ENCODE data around the gene TWF2. TPM values are rescaled to one million over a fixed set of nuclear protein-coding genes. Genes with fewer than 3 reads are reported as not detected.

The TWF2 gene
- total and polyA plus RNA-seq, 2 of the 13 experiments (the other 11 are each of a cell fraction or from before 2014, with no cell fraction given): 45.5 to 108 TPM

DNA sequence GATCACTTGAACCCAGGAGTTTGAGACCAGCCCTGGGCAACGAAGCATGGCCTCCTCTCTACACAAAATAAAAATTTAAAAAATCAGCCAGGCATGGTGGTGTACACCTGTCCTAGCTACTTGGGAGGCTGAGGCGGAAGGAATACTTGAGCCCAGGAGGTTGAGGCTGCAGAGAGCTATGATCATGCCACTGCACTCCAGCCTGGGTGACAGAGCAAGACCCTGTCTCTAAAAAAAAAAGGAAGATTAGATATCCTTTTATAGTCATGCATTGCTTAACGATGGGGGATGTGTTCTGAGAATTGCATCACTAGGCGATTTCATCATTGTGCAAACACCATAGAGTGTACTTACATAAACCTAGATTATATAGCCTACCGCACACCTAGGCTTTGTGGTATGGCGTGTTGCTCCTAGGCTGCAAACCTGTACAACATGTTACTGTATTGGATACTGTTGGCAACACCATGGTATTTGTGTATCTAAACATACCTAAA, 28.4 kb downstream of the TWF2 start (continued):
- TF ChIP-seq ISX (CRISPR knock-in tag; conservative IDR thresholded peaks at IDR 0.05) (no peak), ZNF776 (CRISPR knock-in tag; IDR thresholded peaks at IDR 0.05) (no peak), HNRNPL (IDR thresholded peaks at IDR 0.05; ENCODE audit: low read depth, low read length) (no peak), GPN1 (CRISPR knock-in tag; IDR thresholded peaks at IDR 0.05; ENCODE audit: borderline replicate concordance) (no peak), TAF15 (IDR thresholded peaks at IDR 0.05; ENCODE audit: low read depth, low read length, poor library complexity, severe bottlenecking) (no peak), ZNF354B (CRISPR knock-in tag; IDR thresholded peaks at IDR 0.05) (no peak), HNF4A (CRISPR knock-in tag; IDR thresholded peaks at IDR 0.05) (peak; percentile 80), ZNF75D (CRISPR knock-in tag; IDR thresholded peaks at IDR 0.05; ENCODE audit: borderline replicate concordance) (no peak), STAG1 (CRISPR knock-in tag; IDR thresholded peaks at IDR 0.05) (no peak), RELA (CRISPR knock-in tag; IDR thresholded peaks at IDR 0.05) (no peak), MIXL1 (CRISPR knock-in tag; IDR thresholded peaks at IDR 0.05) (peak; percentile 85), KLF13 (CRISPR knock-in tag; IDR thresholded peaks at IDR 0.05) (no peak), MAFG (CRISPR knock-in tag; IDR thresholded peaks at IDR 0.05) (no peak)
- TF ChIP-seq, protein P1, sequence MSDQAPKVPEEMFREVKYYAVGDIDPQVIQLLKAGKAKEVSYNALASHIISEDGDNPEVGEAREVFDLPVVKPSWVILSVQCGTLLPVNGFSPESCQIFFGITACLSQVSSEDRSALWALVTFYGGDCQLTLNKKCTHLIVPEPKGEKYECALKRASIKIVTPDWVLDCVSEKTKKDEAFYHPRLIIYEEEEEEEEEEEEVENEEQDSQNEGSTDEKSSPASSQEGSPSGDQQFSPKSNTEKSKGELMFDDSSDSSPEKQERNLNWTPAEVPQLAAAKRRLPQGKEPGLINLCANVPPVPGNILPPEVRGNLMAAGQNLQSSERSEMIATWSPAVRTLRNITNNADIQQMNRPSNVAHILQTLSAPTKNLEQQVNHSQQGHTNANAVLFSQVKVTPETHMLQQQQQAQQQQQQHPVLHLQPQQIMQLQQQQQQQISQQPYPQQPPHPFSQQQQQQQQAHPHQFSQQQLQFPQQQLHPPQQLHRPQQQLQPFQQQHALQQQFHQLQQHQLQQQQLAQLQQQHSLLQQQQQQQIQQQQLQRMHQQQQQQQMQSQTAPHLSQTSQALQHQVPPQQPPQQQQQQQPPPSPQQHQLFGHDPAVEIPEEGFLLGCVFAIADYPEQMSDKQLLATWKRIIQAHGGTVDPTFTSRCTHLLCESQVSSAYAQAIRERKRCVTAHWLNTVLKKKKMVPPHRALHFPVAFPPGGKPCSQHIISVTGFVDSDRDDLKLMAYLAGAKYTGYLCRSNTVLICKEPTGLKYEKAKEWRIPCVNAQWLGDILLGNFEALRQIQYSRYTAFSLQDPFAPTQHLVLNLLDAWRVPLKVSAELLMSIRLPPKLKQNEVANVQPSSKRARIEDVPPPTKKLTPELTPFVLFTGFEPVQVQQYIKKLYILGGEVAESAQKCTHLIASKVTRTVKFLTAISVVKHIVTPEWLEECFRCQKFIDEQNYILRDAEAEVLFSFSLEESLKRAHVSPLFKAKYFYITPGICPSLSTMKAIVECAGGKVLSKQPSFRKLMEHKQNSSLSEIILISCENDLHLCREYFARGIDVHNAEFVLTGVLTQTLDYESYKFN (CRISPR knock-in tag; conservative IDR thresholded peaks at IDR 0.05): peak; percentile 84
- TF ChIP-seq, protein P2, sequence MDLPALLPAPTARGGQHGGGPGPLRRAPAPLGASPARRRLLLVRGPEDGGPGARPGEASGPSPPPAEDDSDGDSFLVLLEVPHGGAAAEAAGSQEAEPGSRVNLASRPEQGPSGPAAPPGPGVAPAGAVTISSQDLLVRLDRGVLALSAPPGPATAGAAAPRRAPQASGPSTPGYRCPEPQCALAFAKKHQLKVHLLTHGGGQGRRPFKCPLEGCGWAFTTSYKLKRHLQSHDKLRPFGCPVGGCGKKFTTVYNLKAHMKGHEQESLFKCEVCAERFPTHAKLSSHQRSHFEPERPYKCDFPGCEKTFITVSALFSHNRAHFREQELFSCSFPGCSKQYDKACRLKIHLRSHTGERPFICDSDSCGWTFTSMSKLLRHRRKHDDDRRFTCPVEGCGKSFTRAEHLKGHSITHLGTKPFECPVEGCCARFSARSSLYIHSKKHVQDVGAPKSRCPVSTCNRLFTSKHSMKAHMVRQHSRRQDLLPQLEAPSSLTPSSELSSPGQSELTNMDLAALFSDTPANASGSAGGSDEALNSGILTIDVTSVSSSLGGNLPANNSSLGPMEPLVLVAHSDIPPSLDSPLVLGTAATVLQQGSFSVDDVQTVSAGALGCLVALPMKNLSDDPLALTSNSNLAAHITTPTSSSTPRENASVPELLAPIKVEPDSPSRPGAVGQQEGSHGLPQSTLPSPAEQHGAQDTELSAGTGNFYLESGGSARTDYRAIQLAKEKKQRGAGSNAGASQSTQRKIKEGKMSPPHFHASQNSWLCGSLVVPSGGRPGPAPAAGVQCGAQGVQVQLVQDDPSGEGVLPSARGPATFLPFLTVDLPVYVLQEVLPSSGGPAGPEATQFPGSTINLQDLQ (CRISPR knock-in tag; IDR thresholded peaks at IDR 0.05): no peak
- TF ChIP-seq, protein P3, sequence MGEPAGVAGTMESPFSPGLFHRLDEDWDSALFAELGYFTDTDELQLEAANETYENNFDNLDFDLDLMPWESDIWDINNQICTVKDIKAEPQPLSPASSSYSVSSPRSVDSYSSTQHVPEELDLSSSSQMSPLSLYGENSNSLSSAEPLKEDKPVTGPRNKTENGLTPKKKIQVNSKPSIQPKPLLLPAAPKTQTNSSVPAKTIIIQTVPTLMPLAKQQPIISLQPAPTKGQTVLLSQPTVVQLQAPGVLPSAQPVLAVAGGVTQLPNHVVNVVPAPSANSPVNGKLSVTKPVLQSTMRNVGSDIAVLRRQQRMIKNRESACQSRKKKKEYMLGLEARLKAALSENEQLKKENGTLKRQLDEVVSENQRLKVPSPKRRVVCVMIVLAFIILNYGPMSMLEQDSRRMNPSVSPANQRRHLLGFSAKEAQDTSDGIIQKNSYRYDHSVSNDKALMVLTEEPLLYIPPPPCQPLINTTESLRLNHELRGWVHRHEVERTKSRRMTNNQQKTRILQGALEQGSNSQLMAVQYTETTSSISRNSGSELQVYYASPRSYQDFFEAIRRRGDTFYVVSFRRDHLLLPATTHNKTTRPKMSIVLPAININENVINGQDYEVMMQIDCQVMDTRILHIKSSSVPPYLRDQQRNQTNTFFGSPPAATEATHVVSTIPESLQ (CRISPR knock-in tag; conservative IDR thresholded peaks at IDR 0.05): no peak
- TF ChIP-seq, protein P4, sequence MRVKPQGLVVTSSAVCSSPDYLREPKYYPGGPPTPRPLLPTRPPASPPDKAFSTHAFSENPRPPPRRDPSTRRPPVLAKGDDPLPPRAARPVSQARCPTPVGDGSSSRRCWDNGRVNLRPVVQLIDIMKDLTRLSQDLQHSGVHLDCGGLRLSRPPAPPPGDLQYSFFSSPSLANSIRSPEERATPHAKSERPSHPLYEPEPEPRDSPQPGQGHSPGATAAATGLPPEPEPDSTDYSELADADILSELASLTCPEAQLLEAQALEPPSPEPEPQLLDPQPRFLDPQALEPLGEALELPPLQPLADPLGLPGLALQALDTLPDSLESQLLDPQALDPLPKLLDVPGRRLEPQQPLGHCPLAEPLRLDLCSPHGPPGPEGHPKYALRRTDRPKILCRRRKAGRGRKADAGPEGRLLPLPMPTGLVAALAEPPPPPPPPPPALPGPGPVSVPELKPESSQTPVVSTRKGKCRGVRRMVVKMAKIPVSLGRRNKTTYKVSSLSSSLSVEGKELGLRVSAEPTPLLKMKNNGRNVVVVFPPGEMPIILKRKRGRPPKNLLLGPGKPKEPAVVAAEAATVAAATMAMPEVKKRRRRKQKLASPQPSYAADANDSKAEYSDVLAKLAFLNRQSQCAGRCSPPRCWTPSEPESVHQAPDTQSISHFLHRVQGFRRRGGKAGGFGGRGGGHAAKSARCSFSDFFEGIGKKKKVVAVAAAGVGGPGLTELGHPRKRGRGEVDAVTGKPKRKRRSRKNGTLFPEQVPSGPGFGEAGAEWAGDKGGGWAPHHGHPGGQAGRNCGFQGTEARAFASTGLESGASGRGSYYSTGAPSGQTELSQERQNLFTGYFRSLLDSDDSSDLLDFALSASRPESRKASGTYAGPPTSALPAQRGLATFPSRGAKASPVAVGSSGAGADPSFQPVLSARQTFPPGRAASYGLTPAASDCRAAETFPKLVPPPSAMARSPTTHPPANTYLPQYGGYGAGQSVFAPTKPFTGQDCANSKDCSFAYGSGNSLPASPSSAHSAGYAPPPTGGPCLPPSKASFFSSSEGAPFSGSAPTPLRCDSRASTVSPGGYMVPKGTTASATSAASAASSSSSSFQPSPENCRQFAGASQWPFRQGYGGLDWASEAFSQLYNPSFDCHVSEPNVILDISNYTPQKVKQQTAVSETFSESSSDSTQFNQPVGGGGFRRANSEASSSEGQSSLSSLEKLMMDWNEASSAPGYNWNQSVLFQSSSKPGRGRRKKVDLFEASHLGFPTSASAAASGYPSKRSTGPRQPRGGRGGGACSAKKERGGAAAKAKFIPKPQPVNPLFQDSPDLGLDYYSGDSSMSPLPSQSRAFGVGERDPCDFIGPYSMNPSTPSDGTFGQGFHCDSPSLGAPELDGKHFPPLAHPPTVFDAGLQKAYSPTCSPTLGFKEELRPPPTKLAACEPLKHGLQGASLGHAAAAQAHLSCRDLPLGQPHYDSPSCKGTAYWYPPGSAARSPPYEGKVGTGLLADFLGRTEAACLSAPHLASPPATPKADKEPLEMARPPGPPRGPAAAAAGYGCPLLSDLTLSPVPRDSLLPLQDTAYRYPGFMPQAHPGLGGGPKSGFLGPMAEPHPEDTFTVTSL (CRISPR knock-in tag; IDR thresholded peaks at IDR 0.05; ENCODE audit: borderline replicate concordance): peak; percentile 83
